Loucy (cell line): ENCODE measurements around the gene PRPS1L1.

Experiments
- H2AFZ ChIP-seq: fragments of 200-600 bp; sonication (generic); 2 replicates; pipeline ENCODE4 v1.6.0; 2016; ENCODE audit warnings: antibody characterized with exemption, mild to moderate bottlenecking, low read length, moderate library complexity
- H3F3A ChIP-seq: fragments of 200-600 bp; 2 replicates; pipeline ENCODE4 v1.6.0; 2016; ENCODE audit warnings: antibody characterized with exemption, low read depth, mild to moderate bottlenecking
- H3K27me3 ChIP-seq: fragments of 200-600 bp; sonication (generic); 2 replicates; pipeline ENCODE4 v1.6.1; 2014; ENCODE audit warnings: low read length, mild to moderate bottlenecking; ENCODE audit not compliant: insufficient read depth, poor library complexity, severe bottlenecking
- H3K36me3 ChIP-seq: fragments of 200-600 bp; sonication (generic); 2 replicates; pipeline ENCODE4 v1.6.1; 2016; ENCODE audit warnings: low read length; ENCODE audit not compliant: insufficient read depth
- H3K4me1 ChIP-seq: fragments of 200-600 bp; sonication (generic); 2 replicates; pipeline ENCODE4 v1.5.1; 2014; ENCODE audit warnings: low read length, mild to moderate bottlenecking; ENCODE audit not compliant: insufficient read depth, poor library complexity, severe bottlenecking
- H3K4me2 ChIP-seq: fragments of 200-600 bp; sonication (generic); 2 replicates; pipeline ENCODE4 v1.6.0; 2014; ENCODE audit warnings: antibody characterized with exemption, low read length, low read depth, mild to moderate bottlenecking; ENCODE audit not compliant: poor library complexity, severe bottlenecking
- H3K4me3 ChIP-seq: fragments of 200-600 bp; sonication (generic); 2 replicates; pipeline ENCODE4 v1.5.1; 2014; ENCODE audit warnings: low read length, mild to moderate bottlenecking, mixed read lengths; ENCODE audit not compliant: poor library complexity, severe bottlenecking
- H3K79me2 ChIP-seq: fragments of 200-600 bp; sonication (generic); 2 replicates; pipeline ENCODE4 v1.6.1; 2014; ENCODE audit warnings: low read length; ENCODE audit not compliant: insufficient read depth
- H3K9ac ChIP-seq: fragments of 200-600 bp; sonication (generic); 2 replicates; pipeline ENCODE4 v1.6.0; 2014; ENCODE audit warnings: mild to moderate bottlenecking, low read depth, low read length, moderate library complexity; ENCODE audit not compliant: poor library complexity, severe bottlenecking
- H3K9me2 ChIP-seq: fragments of 200-600 bp; sonication (generic); replicated peaks from 2 replicates; pipeline ENCODE4 v1.6.1; 2016; ENCODE audit warnings: low read depth, low read length, mixed read lengths
- H3K9me3 ChIP-seq: fragments of 200-600 bp; sonication (generic); 2 replicates; pipeline ENCODE4 v1.6.1; 2014; ENCODE audit warnings: mild to moderate bottlenecking, antibody characterized with exemption, low read length, low read depth; ENCODE audit not compliant: insufficient read depth
- H4K20me1 ChIP-seq: fragments of 200-600 bp; sonication (generic); 2 replicates; pipeline ENCODE4 v1.6.0; 2014; ENCODE audit warnings: antibody characterized with exemption, low read length, mild to moderate bottlenecking; ENCODE audit not compliant: insufficient read depth, poor library complexity, severe bottlenecking
- CTCF ChIP-seq: fragments of 200-600 bp; sonication (generic); conservative IDR thresholded peaks from 2 replicates; pipeline ENCODE4 v1.5.1; 2014; ENCODE audit warnings: mild to moderate bottlenecking, antibody characterized with exemption, low read length
- EZH2phosphoT487 ChIP-seq: fragments of 200-600 bp; IDR thresholded peaks from 2 replicates; pipeline ENCODE4 v1.6.1; 2018; ENCODE audit warnings: antibody characterized with exemption, mild to moderate bottlenecking, moderate library complexity, borderline replicate concordance

The PRPS1L1 gene

GRCh38 chr7:18063149-18063901, 35.7 kb upstream of the PRPS1L1 start:
- no peak overlapping the region for H3K4me3 ChIP-seq
- H2AFZ ChIP-seq = no peak overlapping the region; the same call in 1 of the 2 replicates
- no peak overlapping the region for H3K4me2 ChIP-seq

GRCh38 chr7:18059171-18059570, 31.5 kb upstream of the PRPS1L1 start:
- no peak overlapping the region for H3K4me2 ChIP-seq
- no peak for TF ChIP-seq EZH2phosphoT487
- TF ChIP-seq CTCF = no peak
- no peak overlapping the region for H3K9ac ChIP-seq
- H3K9me3 ChIP-seq = no peaks in the 10 kb centered on the region
- no peaks in the 10 kb centered on the region for H4K20me1 ChIP-seq
- H3K79me2 ChIP-seq = no peaks in the 10 kb centered on the region
- no peaks in the 10 kb centered on the region for H3K9me2 ChIP-seq
- H2AFZ ChIP-seq = no peak overlapping the region
- H3K4me3 ChIP-seq = no peak overlapping the region
- no peaks in the 10 kb centered on the region for H3K4me1 ChIP-seq
- no peaks in the 10 kb centered on the region for H3K36me3 ChIP-seq
- H3K27me3 ChIP-seq = no peaks in the 10 kb centered on the region
- H3F3A ChIP-seq = no peaks in the 10 kb centered on the region

More at GRCh38 chr7:18063149-18063901, 35.7 kb upstream of the PRPS1L1 start:
- Histone ChIP-seq H3K9ac (no peak overlapping the region), H3K79me2 (no peaks in the 10 kb centered on the region), H4K20me1 (no peaks in the 10 kb centered on the region), H3K4me1 (no peaks in the 10 kb centered on the region), H3K9me3 (no peaks in the 10 kb centered on the region), H3K27me3 (no peaks in the 10 kb centered on the region), H3F3A (no peaks in the 10 kb centered on the region), H3K36me3 (no peaks in the 10 kb centered on the region), H3K9me2 (no peaks in the 10 kb centered on the region)
- TF ChIP-seq CTCF (no peak), EZH2phosphoT487 (no peak)

- no peaks in the 10 kb centered on the region for H3K9me3 ChIP-seq
- H3K4me3 ChIP-seq = no peak overlapping the region
- no peaks in the 10 kb centered on the region for H3K4me1 ChIP-seq
- H4K20me1 ChIP-seq = no peaks in the 10 kb centered on the region
- H3K9me2 ChIP-seq = no peaks in the 10 kb centered on the region
- no peak overlapping the region for H2AFZ ChIP-seq
- H3K27me3 ChIP-seq = no peaks in the 10 kb centered on the region
- H3K4me2 ChIP-seq = no peak overlapping the region
- no peaks in the 10 kb centered on the region for H3F3A ChIP-seq
- no peaks in the 10 kb centered on the region for H3K36me3 ChIP-seq
- TF ChIP-seq CTCF = no peak
- TF ChIP-seq EZH2phosphoT487 = no peak
- no peaks in the 10 kb centered on the region for H3K79me2 ChIP-seq
- no peak overlapping the region for H3K9ac ChIP-seq
Observed at GRCh38 chr7:18053941-18054340, 26.3 kb upstream of the PRPS1L1 start.
